Muscle layer of duodenum (tissue), 2 donors: ENCODE results near the gene NT5DC3.

Source experiments
- H3K27ac ChIP-seq: one replicate; pipeline ENCODE4 v1.7.0; 2013; ENCODE audit warnings: mild to moderate bottlenecking, low read length
- H3K27me3 ChIP-seq: one replicate; pipeline ENCODE4 v1.7.0; 2013; ENCODE audit warnings: low read depth, mild to moderate bottlenecking, control low read depth, low read length
- H3K36me3 ChIP-seq, 2 donors: one replicate each; pipeline ENCODE4 v1.7.0; 2013; ENCODE audit warnings: low read length in 2 of 2, control low read depth in 1 of 2, mild to moderate bottlenecking in 1 of 2; ENCODE audit not compliant: insufficient read depth in 2 of 2, control insufficient read depth in 1 of 2
- H3K4me1 ChIP-seq, 2 donors: one replicate each; pipeline ENCODE4 v1.7.0; 2013; ENCODE audit warnings: low read length in 2 of 2, mild to moderate bottlenecking in 2 of 2, control low read depth in 1 of 2, moderate library complexity in 1 of 2; ENCODE audit not compliant: insufficient read depth in 2 of 2, control insufficient read depth in 1 of 2
- H3K4me3 ChIP-seq, 2 donors: one replicate each; pipeline ENCODE4 v1.7.0; 2013; ENCODE audit warnings: low read length in 2 of 2, low read depth in 1 of 2, mild to moderate bottlenecking in 1 of 2
- H3K9me3 ChIP-seq, 2 donors: one replicate each; pipeline ENCODE4 v1.7.0; 2013; ENCODE audit warnings: low read length in 2 of 2, control low read depth in 1 of 2, mild to moderate bottlenecking in 1 of 2; ENCODE audit not compliant: control insufficient read depth in 1 of 2
- donor health status: healthy.

NT5DC3 gene

DNA sequence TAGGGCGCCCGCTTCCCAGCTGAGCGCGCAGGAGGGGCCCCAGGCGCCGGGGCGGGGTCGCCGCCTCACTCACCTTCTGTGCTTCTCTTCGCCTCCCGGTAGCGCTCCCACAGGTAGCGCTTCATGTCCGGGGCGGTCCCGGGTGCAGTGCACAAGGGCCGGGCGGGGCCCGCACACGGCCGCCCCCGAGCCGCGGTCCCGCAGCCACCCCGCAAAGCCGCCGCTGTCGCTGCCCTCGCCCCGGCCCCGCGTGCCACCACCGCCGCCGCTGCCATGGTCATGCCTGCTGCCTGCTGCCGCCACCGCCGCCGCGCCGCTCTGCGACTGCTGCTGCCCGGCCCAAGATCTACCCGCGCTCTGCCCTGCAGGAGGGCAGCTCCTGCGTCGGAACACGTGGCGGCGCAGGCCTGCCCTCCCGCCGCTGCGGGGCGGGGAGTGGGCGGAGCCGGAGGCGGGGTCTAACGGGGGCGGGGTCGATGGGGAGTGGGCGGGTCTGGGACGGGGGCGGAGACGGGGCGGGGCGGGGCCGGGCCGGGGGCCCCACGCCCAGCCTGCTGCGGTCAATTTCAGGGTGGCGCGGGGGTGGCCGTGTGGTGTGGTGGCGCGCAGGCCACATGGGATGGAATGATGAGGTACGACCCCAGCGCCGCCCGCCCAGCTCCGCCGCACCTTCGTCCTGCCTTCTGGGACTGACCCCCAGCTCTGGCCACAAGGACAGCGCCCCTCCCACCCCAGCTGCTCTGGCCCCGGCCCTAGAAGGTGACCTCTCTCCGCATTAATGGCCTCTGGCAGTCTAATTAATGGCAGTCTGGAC lies at the start of gene NT5DC3:
Gene NT5DC3, minus strand, starts transcription at position 359 of the 814 bp plus-strand sequence. Its CDS starts 78 bp downstream, at position 281.
- H3K27ac ChIP-seq = peak within 1 kb of the TSS; percentile 39
- no peaks in the 10 kb centered on the region for H3K27me3 ChIP-seq
- H3K4me1 ChIP-seq = peaks cover 4 to 6% of the 10 kb centered on the region in 2 donors
- no peaks in the 10 kb centered on the region for H3K9me3 ChIP-seq
- peak within 1 kb of the TSS; percentile 66 to 90 for H3K4me3 ChIP-seq
- H3K36me3 ChIP-seq = no peaks in the 10 kb centered on the region

DNA sequence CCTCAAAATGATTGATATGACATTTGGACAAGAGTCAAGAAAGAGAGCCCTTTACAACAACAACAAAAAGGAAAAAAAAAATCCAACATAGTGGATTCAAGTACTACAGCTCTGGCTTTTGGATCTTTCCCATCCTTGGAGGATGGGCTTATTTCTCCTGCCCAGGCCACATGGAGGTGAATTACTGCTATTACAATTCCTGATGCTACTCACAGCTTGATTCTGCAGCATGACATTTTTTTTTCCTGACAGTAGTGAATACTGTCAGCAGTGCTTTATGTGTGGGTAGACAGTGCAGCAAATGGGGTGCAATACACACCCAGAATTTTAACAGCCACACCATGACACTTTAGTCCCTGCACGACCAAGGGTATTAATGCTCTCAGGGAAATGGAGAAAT lies 46.7 kb upstream of the NT5DC3 start:
- Histone ChIP-seq H3K27me3 (no peaks in the 10 kb centered on the region), H3K4me1 (no peaks in the 10 kb centered on the region), H3K27ac (no peak overlapping the region), H3K36me3 (no peaks in the 10 kb centered on the region), H3K9me3 (no peaks in the 10 kb centered on the region), H3K4me3 (no peak overlapping the region)

DNA sequence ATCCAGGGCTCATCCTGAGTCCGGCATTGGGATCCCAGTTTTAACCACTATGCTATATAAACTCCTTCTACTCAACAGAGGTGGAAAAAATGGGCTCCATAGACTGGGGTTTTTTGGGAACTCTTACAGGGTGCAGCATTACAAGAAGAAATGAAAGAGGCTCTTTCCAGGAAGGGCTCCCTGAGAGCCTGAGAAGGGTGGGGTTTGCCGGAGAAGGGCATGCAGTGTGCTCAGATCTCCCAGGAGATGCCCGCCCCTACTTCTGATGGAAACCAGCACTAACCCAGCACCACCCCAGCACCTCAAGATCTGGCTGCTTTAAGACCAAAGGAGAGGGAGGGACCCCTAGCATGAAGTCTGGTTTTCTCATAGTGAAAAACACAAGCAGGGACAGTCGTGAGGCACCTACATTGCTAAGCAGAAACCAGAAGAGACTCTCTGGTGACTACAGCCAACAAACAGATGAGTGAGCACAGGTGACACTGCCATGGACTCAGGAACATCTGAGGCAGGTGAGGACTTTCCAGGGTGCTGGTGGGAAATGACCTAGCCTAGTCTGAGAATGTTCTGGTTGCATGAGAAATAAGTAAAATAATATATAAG lies 45.3 kb upstream of the NT5DC3 start:
- Histone ChIP-seq H3K36me3 (no peaks in the 10 kb centered on the region), H3K27me3 (no peaks in the 10 kb centered on the region), H3K27ac (no peak overlapping the region), H3K9me3 (no peaks in the 10 kb centered on the region), H3K4me3 (no peak overlapping the region), H3K4me1 (no peaks in the 10 kb centered on the region)

DNA sequence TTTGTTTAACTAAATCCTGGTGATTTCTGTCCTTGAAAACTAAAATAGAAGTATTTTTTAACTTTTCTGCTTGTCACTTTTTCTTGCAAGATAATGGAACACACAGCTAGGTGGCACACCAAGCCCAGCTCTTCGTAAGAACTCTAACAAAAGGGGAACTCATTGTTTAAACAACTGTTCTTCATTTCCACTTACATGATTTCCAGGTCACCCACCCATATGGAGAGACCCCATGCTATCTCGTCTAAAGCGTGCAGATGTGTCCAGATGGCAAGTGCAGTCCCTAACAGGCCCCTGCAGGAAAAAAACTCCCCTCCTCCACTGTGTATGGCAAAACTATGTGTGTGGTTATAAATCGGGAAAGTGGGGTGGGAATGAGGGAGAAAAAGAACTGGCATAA lies 43.3 kb upstream of the NT5DC3 start:
- no peaks in the 10 kb centered on the region for H3K36me3 ChIP-seq
- no peaks in the 10 kb centered on the region for H3K4me1 ChIP-seq
- no peaks in the 10 kb centered on the region for H3K9me3 ChIP-seq
- H3K27ac ChIP-seq = no peak overlapping the region
- no peak overlapping the region for H3K4me3 ChIP-seq
- H3K27me3 ChIP-seq = no peaks in the 10 kb centered on the region

DNA sequence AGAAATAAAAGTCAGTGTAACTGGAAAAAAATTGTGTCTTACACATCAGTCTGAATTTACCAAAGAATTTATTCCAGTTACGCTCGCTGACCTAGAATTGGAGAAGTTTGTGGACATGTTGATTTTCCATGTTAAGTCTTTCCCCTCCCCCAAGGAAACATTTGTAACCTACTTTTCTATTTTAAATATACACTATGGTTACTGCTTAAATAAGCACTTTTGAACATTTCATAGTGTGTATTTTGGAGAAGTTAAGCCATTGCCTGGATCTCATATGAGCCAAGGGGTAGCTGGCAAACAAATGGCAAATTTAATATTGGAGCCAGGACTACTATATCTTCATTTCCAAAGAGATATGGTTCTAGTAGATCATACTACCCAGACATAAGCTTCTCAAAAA lies 42.9 kb upstream of the NT5DC3 start:
- H3K9me3 ChIP-seq = no peaks in the 10 kb centered on the region
- no peak overlapping the region for H3K4me3 ChIP-seq
- H3K4me1 ChIP-seq = no peaks in the 10 kb centered on the region
- no peaks in the 10 kb centered on the region for H3K27me3 ChIP-seq
- H3K27ac ChIP-seq = no peak overlapping the region
- no peaks in the 10 kb centered on the region for H3K36me3 ChIP-seq

DNA sequence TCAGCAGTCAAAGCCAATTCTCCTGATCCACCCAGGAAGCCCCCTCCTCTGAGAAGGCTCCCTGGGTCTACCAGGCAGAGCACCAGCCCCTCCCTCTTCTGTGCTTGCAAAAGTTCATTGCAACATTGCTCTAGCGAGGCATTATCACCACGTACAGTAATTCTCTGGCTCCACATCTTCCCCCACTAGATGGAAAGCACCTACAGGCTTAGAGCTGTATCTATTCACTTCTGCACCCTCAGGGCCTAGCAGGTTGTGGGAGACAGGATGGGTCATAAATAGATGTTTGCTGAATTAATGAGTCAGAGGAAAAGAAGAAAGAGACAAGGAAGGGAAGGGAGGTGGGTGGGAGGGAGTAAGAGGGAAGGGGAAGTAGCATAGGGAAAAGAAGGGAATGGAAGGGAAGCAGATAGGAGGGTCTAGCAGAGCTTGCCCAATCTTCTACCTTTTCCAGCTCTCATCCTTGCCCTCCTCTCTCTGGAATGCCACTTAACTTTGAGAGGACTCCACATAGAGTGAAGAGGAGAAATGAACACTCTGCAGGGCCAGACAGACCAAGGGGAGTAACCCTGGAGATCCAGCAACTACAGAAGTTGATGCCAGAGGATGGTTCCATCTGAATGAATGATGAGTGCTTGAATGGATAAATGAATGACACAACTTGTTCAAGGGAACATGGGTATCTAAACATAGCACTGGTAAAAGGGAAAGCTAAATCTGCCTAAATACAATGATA lies 42.0 kb upstream of the NT5DC3 start:
- no peaks in the 10 kb centered on the region for H3K36me3 ChIP-seq
- no peak overlapping the region for H3K27ac ChIP-seq
- no peaks in the 10 kb centered on the region for H3K9me3 ChIP-seq

DNA sequence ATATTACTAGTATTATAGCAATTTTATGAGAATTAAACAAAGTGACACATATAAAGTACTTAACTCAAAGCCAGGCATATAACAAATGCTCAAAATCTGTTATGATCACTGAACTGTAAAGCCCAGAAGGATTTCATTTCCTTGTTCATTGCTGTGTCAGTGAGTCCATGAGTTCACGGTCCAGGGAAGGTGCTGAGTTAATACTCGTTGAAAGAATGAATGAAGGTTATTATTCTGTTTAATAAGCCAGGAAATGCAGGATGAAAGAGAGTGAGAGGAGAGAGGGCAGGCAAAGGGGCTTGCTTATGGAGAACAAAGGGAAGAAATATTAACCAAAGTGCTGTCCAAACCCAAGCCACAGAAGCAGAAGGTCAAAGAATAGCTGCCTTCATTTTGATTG lies 40.2 kb upstream of the NT5DC3 start:
- Histone ChIP-seq H3K4me1 (no peaks in the 10 kb centered on the region), H3K27me3 (no peaks in the 10 kb centered on the region), H3K36me3 (no peaks in the 10 kb centered on the region), H3K27ac (no peak overlapping the region), H3K9me3 (no peaks in the 10 kb centered on the region), H3K4me3 (no peak overlapping the region)

More for the DNA sequence above, 42.0 kb upstream of the NT5DC3 start:
- no peaks in the 10 kb centered on the region for H3K27me3 ChIP-seq
- H3K4me1 ChIP-seq = no peaks in the 10 kb centered on the region
- H3K4me3 ChIP-seq = no peak overlapping the region

DNA sequence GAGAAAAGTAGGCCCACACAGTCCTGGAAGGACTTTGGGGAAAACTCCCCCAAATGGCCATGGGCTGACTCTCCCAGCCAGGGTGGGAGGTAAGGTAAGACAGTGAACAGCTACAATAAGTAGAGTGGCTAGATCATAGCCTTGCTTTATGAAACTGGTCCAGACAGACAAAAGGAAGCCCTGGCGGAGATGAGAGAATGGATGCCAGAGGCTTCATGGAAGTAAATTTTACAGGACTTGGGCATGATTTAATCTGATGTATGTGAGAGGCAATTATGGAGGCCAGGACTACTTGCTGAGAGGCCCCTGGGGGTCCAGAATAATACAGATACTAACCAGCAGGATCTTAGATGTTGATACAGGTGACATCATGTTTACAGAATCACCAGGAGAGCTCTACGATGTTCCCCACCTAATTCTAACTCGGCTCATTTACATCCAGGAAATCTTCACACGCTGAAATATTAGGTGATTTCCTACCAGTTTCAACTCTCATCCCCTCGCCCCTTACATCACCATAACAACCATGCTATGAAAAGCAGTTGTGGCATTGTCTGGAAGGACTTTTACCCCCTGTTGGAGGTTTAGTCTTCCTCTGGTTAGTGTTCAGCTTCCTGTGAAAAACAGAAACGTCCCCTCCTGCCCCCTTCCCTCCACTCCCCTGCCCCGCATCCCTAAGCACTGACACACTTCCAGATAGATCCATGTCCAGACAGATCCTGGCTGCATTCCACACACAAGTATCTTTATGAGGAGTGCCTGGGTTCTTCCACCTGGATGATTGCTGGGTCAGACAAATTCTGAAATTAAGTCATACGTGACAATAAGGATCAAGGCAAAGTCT lies 39.5 kb upstream of the NT5DC3 start:
- H3K9me3 ChIP-seq = no peaks in the 10 kb centered on the region
- H3K27ac ChIP-seq = no peak overlapping the region
- H3K4me1 ChIP-seq = no peaks in the 10 kb centered on the region
- no peak overlapping the region for H3K4me3 ChIP-seq
- H3K36me3 ChIP-seq = no peaks in the 10 kb centered on the region
- no peaks in the 10 kb centered on the region for H3K27me3 ChIP-seq

DNA sequence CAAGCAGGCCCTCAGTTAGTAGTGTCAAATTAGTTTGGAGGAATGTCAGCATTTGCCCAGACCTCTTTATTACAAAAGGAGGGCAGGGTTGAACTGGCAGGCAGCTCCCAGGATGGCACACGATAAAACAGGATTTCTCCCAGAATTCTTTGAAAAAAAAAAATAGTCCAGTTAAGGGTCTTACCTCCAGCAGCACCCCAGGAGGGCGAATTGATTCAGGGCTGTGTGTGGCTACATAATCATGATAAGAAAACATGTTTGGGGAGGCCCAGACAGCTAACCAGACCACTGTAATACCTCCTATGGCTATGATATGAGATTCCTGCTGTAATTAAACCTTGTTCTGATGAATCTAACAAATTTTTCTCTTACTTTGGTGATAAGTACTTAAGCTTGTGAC lies 38.8 kb upstream of the NT5DC3 start:
- H3K4me1 ChIP-seq = no peaks in the 10 kb centered on the region
- no peak overlapping the region for H3K27ac ChIP-seq
- no peaks in the 10 kb centered on the region for H3K27me3 ChIP-seq
- no peaks in the 10 kb centered on the region for H3K36me3 ChIP-seq
- H3K4me3 ChIP-seq = no peak overlapping the region
- no peaks in the 10 kb centered on the region for H3K9me3 ChIP-seq

DNA sequence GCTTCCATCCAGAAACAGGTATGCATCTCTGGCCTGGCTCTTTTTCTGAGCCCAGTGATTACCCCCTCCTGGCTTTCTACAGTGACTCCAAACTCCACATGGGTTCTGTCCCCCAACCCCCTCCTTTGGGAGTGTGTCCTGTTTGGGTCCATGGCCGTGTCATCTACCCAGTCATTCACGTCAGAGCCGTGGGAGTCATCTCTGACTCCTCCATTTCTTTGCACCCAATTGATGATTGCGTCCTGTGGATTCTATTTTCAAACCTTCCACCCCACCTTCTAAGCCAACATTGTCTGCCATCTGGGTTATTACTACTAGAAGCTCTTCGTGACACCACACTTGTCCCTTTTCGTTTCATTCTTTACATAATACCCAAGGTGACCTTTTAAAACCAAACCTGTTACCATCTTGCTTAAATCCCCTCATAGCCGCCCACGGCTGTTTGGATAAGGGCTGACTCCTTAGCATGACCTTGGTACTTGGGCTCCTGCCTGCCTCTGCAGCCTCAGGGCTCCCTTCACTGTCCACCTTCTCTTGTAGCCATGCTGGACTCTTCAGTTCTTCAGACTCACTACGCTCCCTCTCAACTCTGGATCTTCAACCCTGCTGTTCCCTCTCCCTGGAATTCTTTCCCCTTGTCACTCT lies 38.1 kb upstream of the NT5DC3 start:
- H3K36me3 ChIP-seq = no peaks in the 10 kb centered on the region
- H3K4me1 ChIP-seq = no peaks in the 10 kb centered on the region
- no peak overlapping the region for H3K27ac ChIP-seq
- H3K4me3 ChIP-seq = no peak overlapping the region
- no peaks in the 10 kb centered on the region for H3K27me3 ChIP-seq
- no peaks in the 10 kb centered on the region for H3K9me3 ChIP-seq
